CD4-positive, alpha-beta T cell treated with Interleukin-12 subunit alpha and Interleukin-12 subunit beta, for 1 hour (primary cell): Measurements from ENCODE around the gene RBBP9.
"Not testable (repeated sequence)": the region's sequence is repeated elsewhere in the genome, so short reads cannot be mapped to it uniquely, and the experiment has no call there.

Source experiments
- DNase-seq: peaks from one replicate; pipeline ENCODE4 v3.0.0-alpha.2; 2020

Gene RBBP9

DNA sequence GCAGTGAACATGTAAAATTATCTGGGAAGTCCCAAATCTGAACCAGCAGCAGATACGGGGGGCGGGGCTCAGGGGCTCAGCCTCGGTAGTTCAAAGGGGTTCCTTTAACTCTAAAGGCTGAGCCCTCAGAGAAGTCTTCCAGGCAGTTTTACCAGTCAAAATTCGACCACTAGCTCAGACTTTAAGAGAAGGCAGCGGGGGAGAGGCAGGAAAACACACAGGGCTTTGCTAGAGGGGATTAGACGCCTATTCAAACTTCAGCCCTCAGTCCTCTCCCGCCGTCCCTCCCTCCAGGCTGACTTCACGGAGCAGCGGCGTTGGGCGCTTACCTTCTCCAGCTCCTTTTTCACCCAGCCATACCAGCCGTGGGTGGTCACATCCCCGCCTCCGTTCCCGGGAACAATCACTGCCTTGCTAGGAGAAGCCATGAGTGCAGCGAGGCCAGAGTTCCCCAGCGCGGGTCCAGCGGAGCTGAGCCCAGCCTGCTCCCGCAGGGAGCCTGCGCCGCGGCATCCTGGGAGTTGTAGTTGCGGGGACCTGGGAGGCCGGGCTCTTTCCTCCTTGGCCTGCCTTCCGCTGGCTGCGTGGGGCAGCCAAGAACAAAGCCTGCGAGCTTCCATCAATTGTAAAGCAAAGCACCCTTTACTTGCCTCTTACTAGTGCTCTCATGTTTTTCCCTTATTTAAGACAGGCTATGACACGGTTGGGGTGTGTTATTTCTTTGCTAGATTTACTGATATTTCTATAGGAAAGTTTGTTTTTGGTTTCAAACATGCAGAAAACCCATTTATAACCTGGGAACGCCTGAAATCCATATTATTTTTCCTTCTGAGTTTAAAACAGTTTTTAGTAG is at the start of gene RBBP9:
Gene RBBP9, minus strand, starts transcription at position 486 of the 853 bp plus-strand sequence. Its CDS starts 58 bp downstream, at position 428.
- peak; percentile 79 for DNase-seq

DNA sequence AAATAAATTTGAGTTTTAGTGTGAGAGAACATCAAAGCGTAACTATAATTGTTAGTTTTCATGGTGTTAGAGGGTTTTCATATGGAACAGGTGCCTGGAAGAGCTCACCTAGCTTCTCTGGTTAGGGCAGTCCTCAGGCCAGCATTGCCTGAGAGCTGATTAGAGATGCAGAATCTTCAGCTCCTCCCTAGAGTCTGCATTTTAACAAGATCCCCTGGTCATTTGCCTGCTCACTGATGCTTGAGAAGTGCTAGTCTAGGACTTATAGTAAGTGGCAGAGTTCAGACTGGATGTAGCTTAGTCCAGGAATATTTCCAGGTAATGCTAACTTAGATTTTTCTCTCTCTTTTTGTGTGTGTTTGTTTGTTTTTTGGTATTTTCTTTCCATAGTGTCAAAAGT is 48.5 kb upstream of the RBBP9 start:
- no peak for DNase-seq

DNA sequence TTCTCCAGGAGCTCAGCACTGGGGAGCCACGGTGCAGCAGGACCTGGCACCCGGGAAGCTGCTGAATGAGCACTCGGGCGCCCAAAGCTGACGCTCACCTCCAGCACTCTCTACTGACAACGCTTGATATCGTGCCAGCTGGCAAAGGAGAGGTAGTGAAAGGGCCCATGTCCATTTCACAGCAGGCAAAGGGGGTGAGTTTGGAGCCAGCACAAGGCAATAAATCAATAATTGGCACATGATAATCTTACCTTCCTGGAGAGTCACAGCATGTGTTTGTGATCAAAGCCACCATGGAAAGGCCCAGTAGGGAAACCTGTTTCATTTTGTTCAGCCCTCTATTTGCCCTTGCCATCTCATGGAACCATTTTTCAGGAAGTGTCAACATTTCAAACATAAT is 46.9 kb upstream of the RBBP9 start:
- no peak for DNase-seq

- DNase-seq: no peak
These were observed 46.2 kb upstream of the RBBP9 start for GRCh38 chr20:18543216-18543615.

DNA sequence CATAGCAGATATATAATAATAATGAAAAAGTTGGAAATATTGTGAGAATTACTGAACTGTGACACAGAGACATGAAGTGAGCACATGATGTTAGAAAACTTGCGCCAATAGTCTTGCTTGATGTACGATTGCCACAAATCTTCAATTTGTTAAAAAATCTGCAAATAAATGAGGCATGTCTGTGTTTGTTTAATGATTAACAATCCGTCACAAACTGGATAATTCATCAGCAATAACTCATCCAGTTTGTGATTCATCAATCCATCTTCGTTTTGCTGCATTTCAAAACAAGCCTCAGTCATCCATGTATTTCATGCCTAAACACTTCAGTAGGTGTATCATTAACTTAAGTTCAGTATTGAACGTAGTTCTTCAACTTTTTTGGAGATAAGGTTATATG is 44.7 kb upstream of the RBBP9 start:
- DNase-seq: no peak

- no peak for DNase-seq
These were observed 40.6 kb upstream of the RBBP9 start for GRCh38 chr20:18537651-18538050.

DNA sequence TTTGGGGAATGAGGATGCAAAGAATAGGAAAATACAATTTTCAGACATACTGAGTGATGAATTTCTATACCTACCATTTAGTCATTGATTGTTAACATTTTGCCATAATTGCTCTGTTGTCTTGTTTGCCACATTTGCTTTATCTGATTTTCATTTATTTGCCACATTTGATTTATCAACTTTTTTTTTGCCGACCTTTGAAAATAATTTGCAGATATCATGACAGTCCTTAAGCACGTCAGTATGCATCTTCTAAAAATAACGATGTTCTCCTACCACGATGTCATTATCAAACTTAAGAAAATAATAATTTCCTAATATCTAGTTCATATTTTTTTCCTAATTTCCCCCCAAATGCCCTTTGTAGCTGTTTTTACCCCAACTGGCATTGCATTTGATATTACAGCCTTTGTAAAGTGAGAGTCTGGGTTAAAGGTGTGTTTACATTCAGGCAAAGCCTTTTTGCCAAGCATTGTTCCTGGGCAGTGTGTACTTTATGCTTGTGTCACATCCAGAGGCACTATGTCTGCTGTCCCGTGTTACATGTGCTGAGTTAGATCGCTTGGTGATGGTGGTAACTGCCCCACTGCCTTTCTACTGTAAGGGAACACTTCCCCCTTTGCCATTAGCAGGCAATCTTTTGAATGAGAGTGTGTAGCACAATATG is 37.1 kb upstream of the RBBP9 start:
- no peak for DNase-seq

- DNase-seq: no peak
These were observed 36.5 kb upstream of the RBBP9 start for GRCh38 chr20:18533491-18533890.

- no peak for DNase-seq
These were observed 35.6 kb upstream of the RBBP9 start for GRCh38 chr20:18532626-18533025.

GRCh38 chr20:18529041-18529440 is 32.0 kb upstream of the RBBP9 start:
- DNase-seq: no peak

GRCh38 chr20:18527836-18528235 is 30.8 kb upstream of the RBBP9 start:
- no peak for DNase-seq

DNA sequence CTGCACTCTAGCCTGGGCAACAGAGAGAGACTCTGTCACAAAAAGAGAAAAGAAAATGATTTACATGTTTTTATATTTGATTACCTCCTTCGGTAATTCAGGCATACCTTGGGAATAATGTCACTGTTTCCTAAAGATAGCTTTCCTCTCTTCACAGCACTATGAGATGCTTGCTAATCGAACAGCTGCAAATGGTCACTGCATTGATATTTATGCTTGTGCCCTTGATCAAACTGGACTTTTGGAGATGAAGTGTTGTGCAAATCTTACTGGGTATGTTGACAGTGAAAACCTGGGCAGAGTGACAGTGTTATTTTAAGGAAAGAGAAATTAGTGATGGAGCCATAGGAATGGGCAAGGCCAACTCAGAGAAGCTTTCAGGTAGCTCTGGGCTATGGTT is 30.3 kb upstream of the RBBP9 start:
- no peak for DNase-seq

- DNase-seq: not testable (repeated sequence)
These were observed 29.7 kb upstream of the RBBP9 start for GRCh38 chr20:18526761-18527160.

DNA sequence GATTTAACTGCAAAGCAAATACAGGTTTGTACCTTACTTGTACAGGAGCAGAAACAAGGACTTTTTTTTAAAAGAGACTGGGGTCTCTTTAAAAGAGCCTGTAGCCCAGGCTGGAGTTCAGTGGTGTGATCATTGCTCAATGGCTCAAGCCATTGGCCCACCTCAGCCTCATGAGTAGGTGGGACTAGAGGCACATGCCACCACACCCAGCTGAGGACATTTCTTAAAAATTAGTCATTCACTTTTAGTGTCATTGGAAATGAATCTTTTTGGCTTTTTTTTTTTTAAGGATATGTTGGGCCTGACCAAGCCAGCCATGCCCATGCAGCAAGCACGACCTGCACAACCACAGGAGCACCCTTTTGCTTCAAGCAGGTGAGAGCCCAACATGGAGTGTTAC is 27.6 kb upstream of the RBBP9 start:
- no peak for DNase-seq

- DNase-seq: no peak
These were observed 26.0 kb upstream of the RBBP9 start for GRCh38 chr20:18523066-18523465.

DNA sequence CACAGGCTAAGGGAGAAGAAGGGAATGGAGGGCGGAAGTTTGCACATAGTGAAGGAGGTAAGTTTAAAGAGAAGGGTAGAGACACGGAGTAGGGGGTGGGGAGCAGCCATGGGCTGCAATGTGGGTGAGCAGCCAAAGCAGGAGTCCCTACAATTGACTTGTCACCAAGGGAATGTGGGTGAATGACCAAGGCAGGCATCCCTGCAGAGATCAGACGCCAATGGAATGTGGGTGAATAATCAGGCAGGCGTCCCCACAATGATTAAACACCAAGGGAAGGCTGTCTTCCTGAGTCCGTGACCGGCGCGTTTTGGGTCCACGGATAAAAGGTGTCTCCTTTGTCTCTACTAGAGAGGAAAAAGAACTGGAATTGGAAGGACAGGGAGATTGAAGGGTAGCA is 25.0 kb upstream of the RBBP9 start:
- not testable (repeated sequence) for DNase-seq

GRCh38 chr20:18515973-18516372 is 18.9 kb upstream of the RBBP9 start:
- DNase-seq: no peak

- no peak for DNase-seq
These were observed 17.1 kb upstream of the RBBP9 start for GRCh38 chr20:18514127-18514526.

DNA sequence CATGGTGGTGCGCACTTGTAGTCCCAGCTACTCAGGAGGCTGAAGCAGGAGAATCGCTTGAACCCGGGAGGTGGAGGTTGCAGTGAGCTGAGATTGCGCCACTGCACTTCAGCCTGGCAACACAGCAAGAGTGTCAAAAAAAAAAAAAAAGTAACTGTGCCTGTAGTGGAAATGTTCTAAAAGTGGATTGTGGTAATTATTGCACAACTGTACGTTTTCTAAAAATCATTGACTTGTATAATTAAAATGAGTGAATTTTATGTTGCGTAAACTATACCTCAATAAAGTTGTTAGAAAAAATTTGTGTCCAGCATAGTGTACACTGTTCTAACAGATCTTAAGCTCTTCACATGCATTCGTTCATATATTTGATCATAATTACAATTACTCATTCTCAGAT is 16.2 kb upstream of the RBBP9 start:
- no peak for DNase-seq

DNA sequence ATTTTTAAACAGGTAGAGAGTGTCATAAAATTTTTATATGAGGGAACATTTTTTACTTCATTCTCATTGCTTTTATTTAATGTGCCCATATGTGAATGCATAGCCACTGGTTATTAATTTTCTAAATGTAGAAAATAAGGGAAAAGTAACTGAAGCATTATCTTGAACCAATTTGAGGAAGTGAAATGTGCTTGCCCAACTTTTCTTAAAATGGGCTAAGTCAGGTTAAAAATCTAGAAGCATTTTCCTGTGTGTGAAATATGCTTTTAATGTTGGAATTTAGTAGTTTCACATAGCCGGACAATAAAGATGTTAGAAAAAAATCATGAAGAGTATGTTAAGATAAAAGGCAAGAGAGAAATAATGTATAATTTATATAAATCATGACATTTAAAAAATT is 14.5 kb upstream of the RBBP9 start:
- DNase-seq: no peak

DNA sequence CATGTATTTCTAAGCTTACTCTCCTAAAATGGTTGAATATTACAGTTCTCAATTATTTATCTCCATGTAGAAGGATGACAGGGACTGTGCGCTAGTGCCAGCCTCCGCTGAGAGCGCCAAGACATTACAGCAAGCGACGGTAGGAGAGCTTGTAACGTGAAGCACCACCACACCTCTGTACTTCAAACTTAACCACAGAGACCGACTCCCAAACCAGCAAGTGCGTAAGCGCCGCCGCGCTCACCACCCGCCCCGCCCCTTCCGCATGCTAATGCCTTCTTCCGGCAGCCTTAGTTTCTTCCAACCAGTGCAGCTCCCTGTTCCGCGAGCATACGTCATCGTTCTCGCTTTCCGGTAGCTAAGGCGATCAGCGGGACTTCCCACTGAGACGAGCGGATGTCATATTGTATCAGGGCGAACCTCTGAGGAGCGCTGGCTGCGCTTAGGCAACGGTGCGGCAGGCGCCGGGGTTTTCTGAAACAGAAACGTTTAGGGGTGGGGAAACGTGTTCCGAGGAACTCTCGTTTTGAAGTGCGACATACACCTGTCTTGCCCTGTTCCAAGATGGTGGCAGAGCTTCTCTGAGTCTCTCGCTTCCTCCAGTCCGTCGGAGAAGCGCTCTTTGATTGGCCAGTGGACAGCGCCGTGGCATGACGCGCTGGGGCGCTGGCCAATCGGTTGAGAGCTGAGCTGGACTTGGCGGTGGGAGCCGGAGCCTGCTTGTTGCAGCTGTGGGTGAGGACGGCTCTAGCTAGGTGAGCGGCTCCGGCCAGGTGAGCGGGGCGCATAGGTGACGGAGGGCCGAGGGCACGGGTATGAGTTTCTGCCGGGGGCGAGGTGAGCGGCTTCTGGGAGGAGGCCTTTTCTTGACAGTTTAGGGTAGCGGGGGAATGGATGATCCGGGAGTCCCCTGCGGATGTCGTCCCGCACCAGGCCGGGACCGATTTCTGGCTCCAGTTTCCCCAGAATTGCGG is 10.5 kb upstream of the RBBP9 start, which contains the start of gene SEC23B:
Gene SEC23B, plus strand, starts transcription at position 723 of the 974 bp plus-strand sequence. CDS start 2,896 bp downstream, outside the sequence.
- DNase-seq: peak; percentile 98

- peak; percentile 33 for DNase-seq
These were observed 9.7 kb upstream of the RBBP9 start for GRCh38 chr20:18506744-18507143.

DNA sequence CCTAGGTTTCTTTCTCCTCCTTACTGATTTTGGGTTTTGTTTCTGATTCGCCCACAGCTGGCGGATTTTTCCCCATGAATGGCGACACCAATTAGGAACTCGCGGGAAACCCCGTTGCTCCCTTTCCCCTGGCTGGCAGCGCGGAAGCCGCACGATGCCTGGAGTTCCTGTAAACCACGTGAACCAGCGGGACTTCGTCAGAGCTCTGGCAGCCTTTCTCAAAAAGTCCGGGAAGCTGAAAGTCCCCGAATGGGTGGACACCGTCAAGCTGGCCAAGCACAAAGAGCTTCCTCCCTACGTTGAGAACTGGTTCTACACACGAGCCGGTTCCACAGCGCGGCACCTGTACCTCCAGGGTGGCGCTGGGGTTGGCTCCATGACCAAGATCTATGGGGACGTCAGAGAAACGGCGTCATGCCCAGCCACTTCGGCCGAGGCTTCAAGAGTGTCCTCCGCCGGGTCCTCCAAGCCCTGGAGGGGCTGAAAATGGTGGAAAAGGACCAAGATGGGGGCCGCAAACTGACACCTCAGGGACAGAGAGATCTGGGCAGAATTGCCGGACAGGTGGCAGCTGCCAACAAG is 7.5 kb upstream of the RBBP9 start:
- no peak for DNase-seq
